GM12874 (cell line): Measurements from ENCODE around the gene L3MBTL4.

Source experiments
- CTCF ChIP-seq: IDR thresholded peaks from 2 replicates; pipeline ENCODE4 v1.5.1; 2011; ENCODE audit warnings: low read depth, mild to moderate bottlenecking, control low read depth, low read length, moderate library complexity; ENCODE audit not compliant: insufficient read depth

The L3MBTL4 gene

GRCh38 chr18:6255886-6256285 lies 158.8 kb downstream of the L3MBTL4 start:
- no peak for TF ChIP-seq CTCF

- no peak for TF ChIP-seq CTCF
Observed at GRCh38 chr18:6255116-6255705, 159.5 kb downstream of the L3MBTL4 start.

- TF ChIP-seq CTCF = no peak
Observed at GRCh38 chr18:6254456-6254855, 160.3 kb downstream of the L3MBTL4 start.

- TF ChIP-seq CTCF = no peak
Observed at GRCh38 chr18:6251084-6251483, 163.6 kb downstream of the L3MBTL4 start.

GRCh38 chr18:6249788-6250187 lies 164.9 kb downstream of the L3MBTL4 start:
- TF ChIP-seq CTCF = no peak

GRCh38 chr18:6249170-6249569 lies 165.5 kb downstream of the L3MBTL4 start:
- no peak for TF ChIP-seq CTCF

GRCh38 chr18:6248017-6248416 lies 166.7 kb downstream of the L3MBTL4 start:
- TF ChIP-seq CTCF = no peak

GRCh38 chr18:6242004-6242403 lies 172.7 kb downstream of the L3MBTL4 start:
- no peak for TF ChIP-seq CTCF
